NCI-H345 treated with DMSO at 0.1 percent for 48 hours (cell line): Measurements from ENCODE around the gene TAOK1.

ENCODE experiments used
- DNase-seq: peaks from one replicate; lab custom pipeline; 2025; ENCODE audit not compliant: unreplicated experiment; lab: John Stamatoyannopoulos, UW

Gene TAOK1

GRCh38 chr17:29568331-29569244 is 178.4 kb downstream of the TAOK1 start, which contains the start of gene TP53I13:
Gene TP53I13 (plus strand): TSS chr17:29568701. CDS start chr17:29568759, 58 bp downstream.
- peak; percentile 33 for DNase-seq

- DNase-seq, result no peak
These were observed 179.2 kb downstream of the TAOK1 start for GRCh38 chr17:29569245-29569950.

- DNase-seq, result no peak
These were observed 180.4 kb downstream of the TAOK1 start for GRCh38 chr17:29570521-29570920.

GRCh38 chr17:29571486-29571882 is 181.3 kb downstream of the TAOK1 start:
- no peak for DNase-seq

- DNase-seq, result no peak
These were observed 181.9 kb downstream of the TAOK1 start for GRCh38 chr17:29571883-29572681.

GRCh38 chr17:29572691-29573557 is 182.8 kb downstream of the TAOK1 start:
- DNase-seq, result no peak

GRCh38 chr17:29573558-29573869 is 183.4 kb downstream of the TAOK1 start:
- DNase-seq, result no peak

GRCh38 chr17:29573871-29574731 is 183.9 kb downstream of the TAOK1 start:
- no peak for DNase-seq

GRCh38 chr17:29574732-29575510 is 184.8 kb downstream of the TAOK1 start:
- DNase-seq, result no peak

- no peak for DNase-seq
These were observed 185.5 kb downstream of the TAOK1 start for GRCh38 chr17:29575511-29576213.

GRCh38 chr17:29576214-29577000 is 186.2 kb downstream of the TAOK1 start:
- DNase-seq, result no peak

- DNase-seq, result no peak
These were observed 186.8 kb downstream of the TAOK1 start for GRCh38 chr17:29577001-29577370.

GRCh38 chr17:29577385-29578211 is 187.4 kb downstream of the TAOK1 start:
- no peak for DNase-seq

GRCh38 chr17:29578626-29579485 is 188.7 kb downstream of the TAOK1 start:
- DNase-seq, result no peak

GRCh38 chr17:29579866-29580771 is 190.0 kb downstream of the TAOK1 start:
- DNase-seq, result peak; percentile 53
